Lung (tissue), 12 donors: ENCODE measurements around the gene CDCP2. TPM values are rescaled to one million over a fixed set of nuclear protein-coding genes. Genes with fewer than 3 reads are reported as not detected.
A peak's percentile ranks its signal among the peaks of the same experiment; 100 is the strongest.

Experiments
- ATAC-seq: fragments of 200-7000 bp; cut with Tn5 transposase; one replicate; pipeline ENCODE4 v1.9.1; 2020; ENCODE audit warnings: moderate number of reproducible peaks; ENCODE audit not compliant: insufficient read depth, low FRiP score
- DNase-seq, 3 donors: peaks; one replicate each; pipeline ENCODE4 v3.0.0-alpha.2; 2013 to 2017
- H3K27ac ChIP-seq, 2 donors: one replicate each; pipeline ENCODE4 v1.5.1; 2013; ENCODE audit warnings: mild to moderate bottlenecking in 2 of 2, moderate library complexity in 2 of 2, control low read depth in 1 of 2, inconsistent platforms in 1 of 2, low read depth in 1 of 2, low read length in 1 of 2
- H3K27me3 ChIP-seq, 3 donors: one replicate each; pipeline ENCODE4 v1.5.1; 2013; ENCODE audit warnings: low read length in 2 of 3; ENCODE audit not compliant: control insufficient read depth in 3 of 3, insufficient read depth in 3 of 3
- H3K36me3 ChIP-seq, 4 donors: one replicate each; pipeline ENCODE4 v1.5.1; 2013; ENCODE audit warnings: low read length in 4 of 4, mild to moderate bottlenecking in 1 of 4, moderate library complexity in 1 of 4; ENCODE audit not compliant: control insufficient read depth in 4 of 4, insufficient read depth in 4 of 4
- H3K4me1 ChIP-seq, 5 donors: one replicate each; pipeline ENCODE4 v1.5.1; 2013; ENCODE audit warnings: low read length in 5 of 5, mild to moderate bottlenecking in 2 of 5, moderate library complexity in 1 of 5; ENCODE audit not compliant: control insufficient read depth in 5 of 5, insufficient read depth in 5 of 5
- H3K4me3 ChIP-seq: one replicate; pipeline ENCODE4 v1.5.1; 2013; ENCODE audit warnings: mild to moderate bottlenecking, control low read depth, moderate library complexity
- H3K9ac ChIP-seq, 2 donors: one replicate each; pipeline ENCODE4 v1.5.1; 2013; ENCODE audit warnings: low read length in 2 of 2, control low read depth in 1 of 2; ENCODE audit not compliant: insufficient read depth in 1 of 2
- H3K9me3 ChIP-seq, 4 donors: one replicate each; pipeline ENCODE4 v1.5.1; 2013; ENCODE audit warnings: low read length in 3 of 4, mild to moderate bottlenecking in 1 of 4, moderate library complexity in 1 of 4; ENCODE audit not compliant: control insufficient read depth in 4 of 4, insufficient read depth in 3 of 4
- WGBS, 2 donors: extraction: QIAGEN DNeasy Blood & Tissue Kit; methylation state at CpG; one replicate each; pipeline ENCODE4 v1.1.7; 2013; 5-methylcytosine and 5-hydroxymethylcytosine counted together
- polyA plus RNA-seq, 2 donors: library from polyadenylated mRNA; stranded (reverse); fragments of 200-250 nt; gene quantifications; one replicate each; pipeline ENCODE4 v1.2.1, GENCODE V29; 2013
- total RNA-seq, 2 donors: library from RNA; depleted of rRNA in 1 of 2; stranded (reverse); fragments of >200 nt in 1 of 2; gene quantifications; one replicate each; pipeline ENCODE4 v1.2.1, GENCODE V29; 2014 to 2021
- TF ChIP-seq, protein P1 (sequence below): IDR thresholded peaks from 2 replicates; pipeline ENCODE4 v1.5.1; 2012; ENCODE audit warnings: mild to moderate bottlenecking; ENCODE audit errors: control extremely low read depth, extremely low read depth
- donor health status: control.
- donor health status: control.
- donor health status: Bipolar disorder and iron deficiency.
- donor health status: healthy.
- donor health status: DM: yes; HTN: yes; CAD: no.

Gene CDCP2
- total and polyA plus RNA-seq, 4 donors: 0.02 to 0.28 (median 0.14) TPM; not detected in 1

DNA sequence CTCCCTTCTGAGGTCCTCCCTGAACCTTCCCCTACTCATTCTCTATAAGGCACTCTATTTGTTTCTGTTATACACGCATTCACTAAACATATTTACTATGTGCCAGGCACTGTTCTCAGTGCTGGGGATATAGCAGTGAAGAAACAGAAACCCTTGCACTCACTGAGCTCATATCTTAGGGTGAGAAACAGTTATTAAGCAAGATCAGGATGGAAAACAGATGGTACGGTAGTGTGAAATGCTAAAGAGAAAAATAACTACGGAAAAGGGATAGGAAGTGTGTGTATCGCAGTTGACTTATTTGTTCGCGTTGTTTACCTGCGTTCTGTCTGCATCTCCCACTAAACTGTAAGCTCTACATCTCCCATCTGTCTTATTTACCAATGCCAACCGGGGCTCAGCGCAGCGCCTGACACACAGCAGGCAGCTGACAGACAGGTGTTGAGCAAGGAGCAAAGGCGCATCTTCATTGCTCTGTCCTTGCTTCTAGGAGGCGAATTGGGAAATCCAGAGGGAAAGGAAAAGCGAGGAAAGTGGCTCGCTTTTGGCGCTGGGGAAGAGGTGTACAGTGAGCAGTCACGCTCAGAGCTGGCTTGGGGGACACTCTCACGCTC lies 46.5 kb upstream of the CDCP2 start:
- Histone ChIP-seq H3K27me3 (no peaks in the 10 kb centered on the region), H3K27ac (peak overlapping the region in 1 of 2 donors; percentile 37), H3K4me3 (peak overlapping the region; percentile 85), H3K4me1 (peaks cover 0 to 19% (median 3%) of the 10 kb centered on the region in 5 donors), H3K36me3 (peaks cover 0 to 9% (median 5%) of the 10 kb centered on the region in 4 donors), H3K9me3 (no peaks in the 10 kb centered on the region), H3K9ac (peak overlapping the region in 1 of 2 donors; percentile 86)
- peak in 2 of 3 donors; percentile 21 to 38 for DNase-seq
- WGBS, 2 donors: 9 to 11% methylated on average over 17 of the region's 17 CpGs
- TF ChIP-seq, protein P1, sequence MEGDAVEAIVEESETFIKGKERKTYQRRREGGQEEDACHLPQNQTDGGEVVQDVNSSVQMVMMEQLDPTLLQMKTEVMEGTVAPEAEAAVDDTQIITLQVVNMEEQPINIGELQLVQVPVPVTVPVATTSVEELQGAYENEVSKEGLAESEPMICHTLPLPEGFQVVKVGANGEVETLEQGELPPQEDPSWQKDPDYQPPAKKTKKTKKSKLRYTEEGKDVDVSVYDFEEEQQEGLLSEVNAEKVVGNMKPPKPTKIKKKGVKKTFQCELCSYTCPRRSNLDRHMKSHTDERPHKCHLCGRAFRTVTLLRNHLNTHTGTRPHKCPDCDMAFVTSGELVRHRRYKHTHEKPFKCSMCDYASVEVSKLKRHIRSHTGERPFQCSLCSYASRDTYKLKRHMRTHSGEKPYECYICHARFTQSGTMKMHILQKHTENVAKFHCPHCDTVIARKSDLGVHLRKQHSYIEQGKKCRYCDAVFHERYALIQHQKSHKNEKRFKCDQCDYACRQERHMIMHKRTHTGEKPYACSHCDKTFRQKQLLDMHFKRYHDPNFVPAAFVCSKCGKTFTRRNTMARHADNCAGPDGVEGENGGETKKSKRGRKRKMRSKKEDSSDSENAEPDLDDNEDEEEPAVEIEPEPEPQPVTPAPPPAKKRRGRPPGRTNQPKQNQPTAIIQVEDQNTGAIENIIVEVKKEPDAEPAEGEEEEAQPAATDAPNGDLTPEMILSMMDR: no peak
- no peak for ATAC-seq

DNA sequence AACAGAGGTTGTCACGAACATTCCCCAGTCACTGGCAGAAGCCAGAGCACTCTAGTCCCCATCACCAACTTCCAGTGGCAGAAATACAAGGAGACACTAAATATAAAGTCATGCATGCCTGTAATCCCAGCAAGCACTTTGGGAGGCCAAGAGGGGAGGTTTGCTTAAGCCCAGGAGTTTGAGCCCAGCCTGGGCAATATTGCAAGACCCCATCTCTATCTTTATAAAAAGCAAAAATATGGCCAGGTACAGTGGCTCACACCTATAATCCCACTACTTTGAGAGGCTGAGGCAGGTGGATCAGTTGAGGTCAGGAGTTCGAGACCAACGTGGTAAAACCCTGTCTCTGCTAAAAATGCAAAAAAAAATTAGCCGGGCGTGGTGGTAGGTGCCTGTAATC lies 40.7 kb upstream of the CDCP2 start:
- Histone ChIP-seq H3K4me1 (no peaks in the 10 kb centered on the region), H3K36me3 (peaks cover 3 to 21% (median 7%) of the 10 kb centered on the region in 4 donors), H3K9ac (no peak overlapping the region), H3K9me3 (no peaks in the 10 kb centered on the region), H3K27me3 (no peaks in the 10 kb centered on the region), H3K4me3 (no peak overlapping the region), H3K27ac (no peak overlapping the region)
- ATAC-seq (no peak), DNase-seq (no peak)
- TF ChIP-seq, protein P1: no peak
- WGBS, 2 donors: 95 to 98% methylated on average over 5 of the region's 5 CpGs

DNA sequence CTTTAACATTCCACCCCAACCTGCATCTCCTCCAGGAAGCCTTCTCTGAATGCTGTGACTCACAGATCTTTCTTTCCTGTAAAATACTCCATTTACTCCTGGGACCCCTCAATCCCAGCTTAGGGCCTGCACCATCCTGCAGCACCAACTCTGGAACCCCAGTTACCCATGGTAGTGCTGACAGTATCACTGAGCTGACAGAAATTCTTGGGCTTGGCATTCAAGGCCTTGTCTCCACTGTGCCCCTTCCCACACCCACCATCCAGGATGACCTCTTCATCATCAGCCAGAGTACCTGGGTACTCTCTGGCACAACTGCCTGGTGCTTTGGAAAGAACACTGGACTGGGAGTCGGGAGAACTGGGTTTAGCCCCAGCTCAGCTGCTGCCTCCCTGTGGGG lies 38.7 kb upstream of the CDCP2 start:
- Histone ChIP-seq H3K4me1 (no peaks in the 10 kb centered on the region), H3K9ac (no peak overlapping the region), H3K27ac (no peak overlapping the region), H3K4me3 (no peak overlapping the region), H3K27me3 (no peaks in the 10 kb centered on the region), H3K9me3 (no peaks in the 10 kb centered on the region), H3K36me3 (peaks cover 3 to 23% (median 9%) of the 10 kb centered on the region in 4 donors)
- WGBS, 2 donors: 0 to 93% methylated on average over 1 of the region's 1 CpG
- ATAC-seq: no peak
- no peak for DNase-seq
- TF ChIP-seq, protein P1: no peak

DNA sequence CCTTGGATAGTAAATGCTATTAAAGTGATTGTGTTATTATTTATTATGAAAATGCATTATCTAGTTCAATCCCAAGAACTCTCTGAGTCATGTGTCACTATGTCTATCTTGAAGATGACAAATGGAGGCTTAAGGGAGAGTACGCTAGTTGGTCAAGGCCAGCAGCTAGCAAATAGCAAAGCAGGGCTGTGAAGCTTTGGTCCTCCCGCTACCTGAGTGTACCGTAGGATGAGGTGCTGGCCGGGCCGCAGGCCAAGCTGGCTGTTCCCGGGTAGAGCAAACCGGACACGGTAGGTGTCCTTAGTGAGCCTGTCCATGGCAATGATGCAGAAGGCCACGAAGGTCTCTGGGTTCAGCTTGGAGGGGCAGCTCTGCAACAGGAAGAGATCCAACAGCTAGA lies 37.7 kb upstream of the CDCP2 start:
- no peak for ATAC-seq
- Histone ChIP-seq H3K36me3 (peaks cover 3 to 23% (median 9%) of the 10 kb centered on the region in 4 donors), H3K4me3 (no peak overlapping the region), H3K27me3 (no peaks in the 10 kb centered on the region), H3K9ac (no peak overlapping the region), H3K4me1 (no peaks in the 10 kb centered on the region), H3K27ac (no peak overlapping the region), H3K9me3 (no peaks in the 10 kb centered on the region)
- 93 to 94% methylated on average over 9 of the region's 9 CpGs for WGBS, 2 donors
- TF ChIP-seq, protein P1: no peak
- no peak for DNase-seq
